ENCODE results near the gene UNCX. TPM values are rescaled to one million over a fixed set of nuclear protein-coding genes. Genes with fewer than 3 reads are reported as not detected.

Gene UNCX
- total RNA-seq, 1 donor from 2014 or later = not detected

- no peak for DNase-seq (ENCODE audit: low read depth in 2 of 2)
Observed at GRCh38 chr7:1243964-1244416, 11.3 kb downstream of the UNCX start.

GRCh38 chr7:1244700-1245523, 12.2 kb downstream of the UNCX start:
- DNase-seq (ENCODE audit: low read depth in 2 of 2) = no peak

- no peak for DNase-seq (ENCODE audit: low read depth in 2 of 2)
Observed at GRCh38 chr7:1245524-1246050, 12.9 kb downstream of the UNCX start.

GRCh38 chr7:1246160-1246870, 13.6 kb downstream of the UNCX start:
- no peak for DNase-seq (ENCODE audit: low read depth in 2 of 2)

GRCh38 chr7:1246871-1247526, 14.3 kb downstream of the UNCX start:
- no peak for DNase-seq (ENCODE audit: low read depth in 2 of 2)

GRCh38 chr7:1247527-1248041, 14.9 kb downstream of the UNCX start:
- DNase-seq (ENCODE audit: low read depth in 2 of 2) = no peak

GRCh38 chr7:1248143-1248915, 15.7 kb downstream of the UNCX start:
- DNase-seq (ENCODE audit: low read depth in 2 of 2) = no peak

- no peak for DNase-seq (ENCODE audit: low read depth in 2 of 2)
Observed at GRCh38 chr7:1248916-1249581, 16.4 kb downstream of the UNCX start.

- DNase-seq (ENCODE audit: low read depth in 2 of 2) = no peak
Observed at GRCh38 chr7:1249731-1250130, 17.1 kb downstream of the UNCX start.

GRCh38 chr7:1250901-1251300, 18.2 kb downstream of the UNCX start:
- no peak for DNase-seq (ENCODE audit: low read depth in 2 of 2)

- DNase-seq (ENCODE audit: low read depth in 2 of 2) = no peak
Observed at GRCh38 chr7:1251796-1252539, 19.3 kb downstream of the UNCX start.

GRCh38 chr7:1252540-1253090, 19.9 kb downstream of the UNCX start:
- no peak for DNase-seq (ENCODE audit: low read depth in 2 of 2)

- no peak for DNase-seq (ENCODE audit: low read depth in 2 of 2)
Observed at GRCh38 chr7:1253681-1254181, 21.1 kb downstream of the UNCX start.

- DNase-seq (ENCODE audit: low read depth in 2 of 2) = no peak
Observed at GRCh38 chr7:1254281-1255079, 21.8 kb downstream of the UNCX start.

- no peak for DNase-seq (ENCODE audit: low read depth in 2 of 2)
Observed at GRCh38 chr7:1255080-1255816, 22.6 kb downstream of the UNCX start.

GRCh38 chr7:1255817-1256340, 23.2 kb downstream of the UNCX start:
- DNase-seq (ENCODE audit: low read depth in 2 of 2) = no peak

- no peak for DNase-seq (ENCODE audit: low read depth in 2 of 2)
Observed at GRCh38 chr7:1256621-1257020, 23.9 kb downstream of the UNCX start.
